Tongue (tissue), 2 donors: ENCODE measurements around the gene LRRC23. TPM values are rescaled to one million over a fixed set of nuclear protein-coding genes. Genes with fewer than 3 reads are reported as not detected.

Source experiments
- DNase-seq: peaks from one replicate; pipeline ENCODE4 v3.0.0-alpha.2; 2015
- total RNA-seq: library from RNA; depleted of rRNA; stranded (reverse); fragments of >200 nt; gene quantifications from one replicate; pipeline ENCODE4 v1.2.3, GENCODE V29; 2014

Gene LRRC23
- total RNA-seq, 1 donor from 2014 or later = 5.9 TPM

DNA sequence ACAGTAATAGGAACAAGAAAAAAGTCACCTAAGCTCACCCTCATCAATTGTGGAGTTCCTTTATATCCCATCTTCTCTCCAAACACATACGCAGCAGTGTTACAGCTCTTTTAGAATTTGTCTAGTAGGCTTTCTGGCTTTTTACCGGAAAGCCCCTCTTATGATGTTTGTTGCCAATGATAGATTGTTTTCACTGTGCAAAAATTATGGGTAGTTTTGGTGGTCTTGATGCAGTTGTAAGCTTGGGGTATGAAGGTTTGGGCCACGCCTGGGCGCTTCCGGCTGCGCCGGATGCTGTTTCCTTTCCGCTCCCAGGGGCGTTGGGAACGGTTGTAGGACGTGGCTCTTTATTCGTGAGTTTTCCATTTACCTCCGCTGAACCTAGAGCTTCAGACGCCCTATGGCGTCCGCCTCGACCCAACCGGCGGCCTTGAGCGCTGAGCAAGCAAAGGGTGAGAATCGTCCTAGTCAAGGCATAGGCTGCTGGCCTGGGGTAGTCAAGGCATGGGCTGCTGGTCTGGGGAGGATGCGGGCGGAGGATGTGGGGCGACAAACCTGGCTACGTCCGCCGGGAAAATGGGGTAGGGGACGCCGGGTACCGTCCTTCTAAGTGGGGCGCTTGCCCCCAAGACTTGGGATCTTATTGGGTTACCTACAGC, 39.2 kb downstream of the LRRC23 start, which contains the start of the genes C12orf57 and RNU7-1:
TSS of gene C12orf57 (plus strand) at position 301 of the 659 bp plus-strand sequence. CDS start at position 401, 100 bp downstream.
TSS of gene RNU7-1 (plus strand) at position 95 of the 659 bp plus-strand sequence.
- peak; percentile 95 for DNase-seq

DNA sequence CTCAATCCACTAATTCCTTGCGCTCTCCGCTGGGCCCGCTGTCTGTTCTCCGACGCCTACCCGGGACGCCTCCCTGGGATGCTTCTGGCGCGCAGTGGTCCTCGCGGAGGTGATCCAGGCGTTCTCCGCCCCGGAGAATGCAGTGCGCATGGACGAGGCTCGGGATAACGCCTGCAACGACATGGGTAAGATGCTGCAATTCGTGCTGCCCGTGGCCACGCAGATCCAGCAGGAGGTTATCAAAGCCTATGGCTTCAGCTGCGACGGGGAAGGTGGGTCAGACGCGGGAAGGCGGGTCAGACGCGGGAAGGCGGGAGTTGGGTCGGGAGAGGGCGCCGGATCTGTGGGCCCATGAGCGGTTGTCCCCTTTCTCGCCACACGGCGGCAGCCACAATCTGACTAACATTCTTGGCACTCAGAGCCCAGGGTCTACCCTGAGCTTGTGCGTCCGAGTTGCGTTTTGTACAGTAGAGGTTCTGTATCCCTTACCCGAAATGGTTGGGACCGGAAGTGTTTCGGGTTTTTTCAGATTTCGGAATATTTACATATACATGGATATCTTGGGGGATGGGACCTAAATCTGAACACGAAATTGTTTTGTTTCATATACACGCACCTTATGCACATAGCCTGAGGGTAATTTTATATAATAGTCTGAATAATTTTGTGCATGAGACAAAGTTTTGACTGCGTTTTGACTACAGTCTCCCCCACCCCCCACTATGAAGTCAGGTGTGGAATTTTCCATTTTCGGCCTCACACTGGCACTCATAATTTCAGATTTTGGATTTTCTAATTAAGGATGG, 40.0 kb downstream of the LRRC23 start:
- DNase-seq = peak; percentile 98

DNA sequence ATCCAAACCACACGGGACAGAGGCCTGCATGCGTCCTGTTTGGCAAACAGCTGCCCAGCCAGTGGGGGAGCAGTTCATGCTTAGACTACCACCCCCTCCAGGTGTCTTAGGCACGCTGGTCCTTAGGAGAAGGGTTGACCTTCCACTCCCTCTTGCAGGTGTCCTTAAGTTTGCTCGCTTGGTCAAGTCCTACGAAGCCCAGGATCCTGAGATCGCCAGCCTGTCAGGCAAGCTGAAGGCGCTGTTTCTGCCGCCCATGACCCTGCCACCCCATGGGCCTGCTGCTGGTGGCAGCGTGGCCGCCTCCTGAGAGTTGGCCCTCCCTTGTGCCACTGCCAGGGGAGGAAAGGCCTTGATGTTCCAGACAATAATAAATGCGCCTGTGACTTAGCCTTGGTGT, 41.0 kb downstream of the LRRC23 start:
- DNase-seq = no peak

DNA sequence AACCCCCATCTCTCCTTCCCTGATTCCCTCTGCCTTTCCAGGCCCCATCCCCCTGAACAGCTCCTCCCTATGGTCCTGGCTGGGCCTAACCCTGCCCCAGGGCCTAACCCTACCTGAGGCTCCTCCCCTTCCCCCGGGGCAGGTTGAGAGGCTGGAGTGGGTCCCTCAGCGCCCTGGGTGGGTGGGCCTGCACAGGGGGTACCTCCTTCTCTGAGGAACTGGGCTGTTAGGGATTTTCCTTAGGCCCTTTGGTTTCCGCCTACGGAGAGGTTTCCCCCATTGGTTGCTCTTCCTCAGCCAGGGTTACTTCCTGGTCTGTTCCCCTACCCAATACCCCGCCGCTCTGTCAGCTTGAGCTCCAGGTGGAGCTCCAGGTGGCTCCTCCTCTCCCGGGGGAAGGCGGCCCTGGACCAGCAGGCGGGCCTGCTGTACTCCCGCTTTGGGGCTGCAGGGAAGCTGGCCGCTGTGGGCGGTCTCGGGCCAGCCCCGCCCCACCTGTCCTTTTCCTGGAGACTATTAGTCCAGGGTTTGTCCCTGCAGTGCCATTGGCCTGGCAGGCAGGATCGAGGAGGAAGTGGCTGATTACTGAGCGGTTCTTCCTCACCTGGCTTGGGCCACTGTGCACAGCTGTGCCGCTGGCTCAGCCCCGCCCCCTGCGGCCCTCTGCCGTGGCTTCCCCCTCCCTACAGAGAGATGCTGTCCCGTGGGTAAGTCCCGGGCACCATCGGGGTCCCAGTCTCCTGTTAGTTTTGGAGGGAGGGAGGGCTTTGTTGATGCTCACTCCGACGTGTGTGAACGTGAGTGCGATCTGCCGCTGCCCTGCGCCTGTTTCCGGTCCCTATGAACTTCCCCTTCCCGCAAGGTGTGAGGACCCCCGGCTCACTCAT, 41.7 kb downstream of the LRRC23 start:
- DNase-seq = peak; percentile 78

DNA sequence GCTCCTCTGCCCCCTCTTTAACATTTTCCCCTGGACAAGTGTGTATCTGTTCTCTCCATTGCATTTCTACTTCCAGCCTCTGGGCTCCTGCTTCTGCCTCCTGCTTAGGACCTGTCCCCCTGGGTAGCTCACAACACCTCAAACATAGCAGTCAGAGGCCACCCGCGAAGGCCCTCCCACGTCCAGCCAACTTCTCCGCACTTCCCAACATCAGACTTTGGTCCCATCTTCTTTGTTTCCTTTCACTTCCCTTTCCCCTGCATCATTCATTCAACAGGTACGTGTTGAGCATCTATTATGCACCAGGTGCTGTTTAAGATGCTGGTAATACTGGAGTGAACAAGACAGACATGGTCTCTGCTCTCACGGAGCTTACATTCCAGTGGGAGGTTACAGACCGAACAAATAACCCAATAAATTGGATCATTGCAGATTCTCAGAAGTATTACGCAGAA, 42.3 kb downstream of the LRRC23 start:
- DNase-seq = no peak

DNA sequence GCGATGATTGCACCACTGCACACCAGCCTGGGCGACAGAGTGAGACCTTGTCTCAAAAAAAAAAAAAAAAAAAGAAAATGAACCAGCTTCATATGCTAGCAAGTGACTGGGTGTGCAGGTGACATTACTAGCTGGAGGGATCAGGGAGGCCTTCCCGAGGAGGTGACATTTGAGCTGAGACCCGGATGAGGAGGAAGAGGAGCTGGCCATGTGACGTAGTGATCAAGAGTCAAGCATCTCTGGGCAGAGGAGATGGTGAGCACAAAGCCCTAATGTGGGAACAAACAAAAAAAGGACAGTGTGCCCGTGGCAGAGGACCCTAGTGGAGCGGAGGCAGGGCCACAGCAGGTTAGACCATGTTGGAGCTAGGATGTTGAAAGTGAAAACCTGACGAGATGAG, 43.0 kb downstream of the LRRC23 start:
- DNase-seq = no peak

DNA sequence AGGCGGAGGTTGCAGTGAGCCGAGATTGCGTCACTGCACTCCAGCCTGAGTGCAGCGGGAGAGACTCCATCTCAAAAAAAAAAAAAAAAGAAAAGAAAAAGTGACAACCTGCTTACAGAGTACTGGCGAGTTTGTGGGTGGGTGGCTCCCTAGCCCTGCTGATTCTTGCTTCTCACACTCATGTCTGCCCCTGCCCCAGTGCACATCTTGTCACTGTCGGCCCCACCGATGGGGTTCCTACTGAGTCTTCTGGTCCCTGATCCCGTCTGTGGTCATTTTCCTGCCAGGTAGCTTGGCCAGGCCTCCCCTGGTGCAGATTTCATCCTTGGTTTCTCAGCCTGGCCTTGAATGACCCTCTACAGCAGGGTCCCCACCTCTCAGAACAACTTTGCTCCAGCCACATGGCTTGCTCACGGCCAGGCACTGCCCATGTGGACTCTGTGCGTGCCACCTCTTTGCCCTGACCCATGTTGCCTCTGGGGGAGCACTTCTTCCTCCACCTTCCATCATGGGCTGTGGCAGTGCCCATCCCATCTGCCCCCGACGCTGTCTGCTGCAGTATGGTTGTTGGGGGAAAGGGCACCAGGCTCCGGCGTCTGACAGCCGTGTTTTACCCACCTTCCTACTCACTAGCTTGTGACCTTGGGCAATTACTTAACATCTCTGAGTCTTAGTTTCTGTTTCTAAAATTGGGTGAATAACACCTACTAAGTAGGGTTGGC, 44.4 kb downstream of the LRRC23 start:
- no peak for DNase-seq

DNA sequence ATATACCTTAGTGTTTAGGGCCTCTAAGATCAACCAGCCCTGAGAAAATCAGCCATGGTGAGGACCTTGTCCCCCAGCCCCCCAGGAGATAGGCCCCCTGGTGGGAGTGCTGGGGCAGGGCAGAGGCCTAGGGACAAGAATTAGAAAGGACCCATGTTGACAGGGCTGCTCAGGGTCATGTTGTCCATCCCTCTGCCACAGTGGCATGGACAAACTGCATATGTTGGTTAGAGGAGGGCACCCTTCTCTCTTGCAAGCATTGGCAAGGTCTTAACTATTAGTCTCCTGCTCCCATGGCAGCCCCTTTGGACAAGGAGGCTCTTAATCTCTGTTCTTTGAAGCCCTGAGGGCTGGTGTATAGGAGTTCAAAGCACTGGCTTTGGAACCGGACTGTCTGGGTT, 45.8 kb downstream of the LRRC23 start:
- DNase-seq = no peak

DNA sequence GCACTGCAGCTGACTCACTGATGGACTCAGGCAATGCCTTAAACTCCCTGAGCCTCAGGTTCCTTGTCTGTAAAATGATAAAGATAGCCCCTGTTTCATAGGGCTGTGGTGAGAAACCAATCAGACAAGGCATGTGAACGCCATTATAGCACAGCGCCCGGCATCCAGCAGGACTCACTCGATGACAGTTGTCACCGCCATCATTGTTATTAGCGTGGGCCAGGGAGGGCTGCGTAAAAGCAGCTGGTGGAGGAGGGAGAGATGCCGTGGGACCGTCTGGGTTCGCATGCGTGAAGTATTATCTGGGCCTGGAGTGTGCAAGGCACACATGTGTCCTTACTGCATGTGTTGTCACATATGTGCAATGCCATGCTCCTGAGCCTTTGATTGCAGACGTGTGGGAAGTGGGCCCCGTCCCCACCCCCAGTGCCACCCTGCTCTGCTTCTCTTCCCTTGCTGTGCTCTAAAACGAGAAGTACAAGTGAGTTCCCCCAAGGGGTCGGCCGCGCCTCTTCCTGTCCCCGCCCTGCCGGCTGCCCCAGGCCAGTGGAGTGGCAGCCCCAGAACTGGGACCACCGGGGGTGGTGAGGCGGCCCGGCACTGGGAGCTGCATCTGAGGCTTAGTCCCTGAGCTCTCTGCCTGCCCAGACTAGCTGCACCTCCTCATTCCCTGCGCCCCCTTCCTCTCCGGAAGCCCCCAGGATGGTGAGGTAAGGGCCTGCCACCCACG, 46.4 kb downstream of the LRRC23 start, which contains the start of gene PTPN6:
TSS of gene PTPN6 (plus strand) at position 546 of the 730 bp plus-strand sequence. CDS start at position 703, 157 bp downstream.
- DNase-seq = no peak

DNA sequence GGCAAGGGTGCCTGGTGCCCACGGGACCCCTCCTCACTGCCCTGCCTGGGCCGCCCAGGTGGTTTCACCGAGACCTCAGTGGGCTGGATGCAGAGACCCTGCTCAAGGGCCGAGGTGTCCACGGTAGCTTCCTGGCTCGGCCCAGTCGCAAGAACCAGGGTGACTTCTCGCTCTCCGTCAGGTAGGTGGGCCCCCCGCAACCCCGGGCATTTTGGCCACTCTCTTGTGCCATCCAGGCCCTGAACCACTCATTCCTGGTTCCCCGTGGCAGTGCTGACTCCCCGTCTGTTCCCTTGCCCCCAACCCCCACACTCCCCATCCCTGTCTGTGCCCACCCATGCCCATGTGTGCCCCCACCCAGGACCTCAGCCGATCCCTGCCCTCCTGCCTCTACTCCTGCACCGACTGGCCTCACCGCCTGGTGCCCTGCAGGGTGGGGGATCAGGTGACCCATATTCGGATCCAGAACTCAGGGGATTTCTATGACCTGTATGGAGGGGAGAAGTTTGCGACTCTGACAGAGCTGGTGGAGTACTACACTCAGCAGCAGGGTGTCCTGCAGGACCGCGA, 47.0 kb downstream of the LRRC23 start:
- DNase-seq = no peak

DNA sequence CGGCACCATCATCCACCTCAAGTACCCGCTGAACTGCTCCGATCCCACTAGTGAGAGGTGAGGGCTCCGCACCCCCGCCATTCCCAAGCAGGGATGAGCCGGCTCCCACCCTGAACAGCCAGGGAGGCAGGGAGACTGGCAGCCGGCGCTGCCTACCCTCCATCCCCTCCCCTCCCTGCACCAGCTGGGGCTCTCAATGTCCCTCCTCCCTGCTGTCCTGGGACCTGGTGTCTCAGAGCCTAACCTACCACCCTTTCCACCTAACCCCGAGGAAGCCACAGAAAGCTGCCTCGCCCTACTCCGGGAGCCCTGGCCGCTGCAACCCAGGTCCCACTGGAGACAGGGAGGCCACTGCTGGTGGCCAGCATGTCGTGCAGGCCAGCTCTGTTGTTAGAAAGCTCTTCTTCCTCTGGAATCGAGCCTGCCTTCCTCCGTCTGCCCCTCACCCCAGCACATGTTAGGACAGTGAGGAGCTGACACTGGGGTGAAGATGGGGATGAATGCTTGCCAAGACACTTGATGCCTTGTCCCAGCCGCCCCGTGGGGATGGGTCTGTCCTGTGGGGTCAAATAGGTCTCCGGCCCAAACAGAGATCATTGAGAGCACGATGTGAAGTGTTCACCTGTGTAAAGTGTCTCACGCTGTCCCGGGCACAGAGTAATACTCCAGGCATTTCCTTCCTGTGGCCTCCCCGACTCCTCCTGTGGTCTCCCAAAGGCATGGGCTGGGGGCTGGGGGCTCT, 47.7 kb downstream of the LRRC23 start:
- no peak for DNase-seq

DNA sequence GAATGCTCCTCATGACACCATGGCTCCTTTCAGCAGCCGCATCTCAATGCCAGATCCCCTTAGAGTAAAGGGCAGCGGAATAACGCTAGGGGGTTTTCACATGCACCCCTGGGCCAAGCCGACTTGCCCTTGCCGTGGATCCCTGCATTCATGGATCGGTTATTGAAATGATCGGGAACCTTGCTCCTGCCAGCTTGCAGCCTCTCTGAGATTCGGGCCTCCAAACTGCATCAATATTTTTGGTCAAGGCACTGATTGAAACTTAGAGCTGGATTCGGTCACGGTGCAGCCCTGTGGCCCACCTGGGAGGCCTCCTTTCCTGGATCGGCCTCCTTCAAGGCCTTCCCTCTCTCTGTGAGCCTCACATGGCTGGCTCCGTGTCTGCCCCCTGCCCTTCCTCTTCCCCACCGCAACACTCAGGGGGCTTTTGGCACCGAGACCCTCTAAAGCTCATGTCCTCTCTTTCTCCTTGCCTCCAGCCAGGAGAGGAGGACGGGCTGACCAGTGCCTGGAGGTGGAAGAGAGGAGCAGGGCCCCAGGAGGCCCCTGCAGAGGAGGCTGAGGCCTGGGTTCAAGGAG, 48.3 kb downstream of the LRRC23 start:
- DNase-seq = no peak

DNA sequence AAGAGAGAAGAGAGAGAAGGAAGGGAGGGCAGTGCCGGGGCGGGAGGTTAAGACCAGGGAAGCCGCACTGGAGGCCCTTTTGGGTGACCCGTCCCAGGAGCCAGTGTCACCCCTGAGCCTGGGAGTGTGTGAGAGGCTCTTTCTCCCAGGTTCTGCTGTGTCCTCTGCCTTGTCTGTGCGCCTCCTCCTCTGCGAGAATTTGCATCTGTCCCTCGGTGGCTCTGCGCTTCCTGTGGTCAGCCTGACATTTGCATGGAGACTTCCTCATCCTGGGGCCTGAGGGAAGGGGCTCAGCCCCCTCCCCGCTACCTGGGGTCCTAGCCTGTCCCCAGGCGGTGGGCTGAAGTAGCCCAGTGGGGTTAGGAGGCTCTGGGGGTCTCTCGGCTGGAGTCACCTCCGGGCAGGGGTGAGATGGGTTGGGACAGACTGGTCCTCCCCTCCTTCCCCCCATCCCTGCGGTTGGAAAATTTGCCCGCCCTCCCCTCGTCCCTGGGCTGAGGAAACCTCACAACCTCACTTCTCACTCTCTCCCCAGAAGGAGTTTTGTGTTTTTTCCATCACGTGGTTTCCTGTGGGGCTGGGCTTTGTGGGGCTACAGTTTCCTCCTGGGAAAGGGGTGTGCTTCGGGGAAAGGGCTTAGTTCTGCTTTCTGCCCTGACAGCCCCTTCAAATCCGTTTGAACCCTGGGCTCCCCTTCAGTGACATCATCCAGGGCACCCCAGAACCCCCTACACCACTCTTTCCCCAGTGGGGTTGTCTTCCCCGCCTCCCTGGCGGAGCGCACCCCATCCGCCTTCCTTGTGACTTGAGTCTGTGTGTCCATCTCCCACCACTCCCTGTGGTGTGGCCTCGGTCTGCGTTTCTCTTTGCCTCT, 49.1 kb downstream of the LRRC23 start:
- DNase-seq = peak; percentile 83

DNA sequence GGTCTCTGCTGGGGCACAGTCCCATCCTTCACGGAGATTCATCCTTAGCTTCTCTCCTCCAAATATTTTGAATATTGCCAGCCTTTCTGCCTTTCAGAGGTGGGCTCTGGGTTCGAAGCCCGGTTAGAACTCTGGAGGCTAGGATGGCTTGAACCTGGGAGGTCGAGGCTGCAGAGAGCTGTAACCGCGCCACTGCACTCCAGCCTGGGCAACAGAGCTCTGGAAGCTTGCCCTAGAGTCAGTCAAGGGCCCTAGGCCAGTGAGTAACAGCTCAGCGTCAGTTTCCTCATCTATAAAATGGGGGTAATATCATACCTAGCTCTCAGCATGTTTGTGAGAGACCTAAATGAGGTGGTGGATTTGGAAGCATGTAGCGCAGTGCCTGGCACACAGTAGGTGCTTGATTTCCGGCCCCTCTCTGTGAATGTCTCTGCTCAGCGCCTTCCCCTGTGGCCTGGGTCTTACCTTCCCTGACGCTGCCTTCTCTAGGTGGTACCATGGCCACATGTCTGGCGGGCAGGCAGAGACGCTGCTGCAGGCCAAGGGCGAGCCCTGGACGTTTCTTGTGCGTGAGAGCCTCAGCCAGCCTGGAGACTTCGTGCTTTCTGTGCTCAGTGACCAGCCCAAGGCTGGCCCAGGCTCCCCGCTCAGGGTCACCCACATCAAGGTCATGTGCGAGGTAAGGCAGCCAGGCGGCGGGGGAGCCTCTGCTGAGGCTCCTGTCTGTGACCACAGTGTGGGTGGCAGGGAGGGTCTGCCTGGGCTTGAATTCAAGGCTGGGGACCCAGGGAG, 49.9 kb downstream of the LRRC23 start:
- DNase-seq = no peak

DNA sequence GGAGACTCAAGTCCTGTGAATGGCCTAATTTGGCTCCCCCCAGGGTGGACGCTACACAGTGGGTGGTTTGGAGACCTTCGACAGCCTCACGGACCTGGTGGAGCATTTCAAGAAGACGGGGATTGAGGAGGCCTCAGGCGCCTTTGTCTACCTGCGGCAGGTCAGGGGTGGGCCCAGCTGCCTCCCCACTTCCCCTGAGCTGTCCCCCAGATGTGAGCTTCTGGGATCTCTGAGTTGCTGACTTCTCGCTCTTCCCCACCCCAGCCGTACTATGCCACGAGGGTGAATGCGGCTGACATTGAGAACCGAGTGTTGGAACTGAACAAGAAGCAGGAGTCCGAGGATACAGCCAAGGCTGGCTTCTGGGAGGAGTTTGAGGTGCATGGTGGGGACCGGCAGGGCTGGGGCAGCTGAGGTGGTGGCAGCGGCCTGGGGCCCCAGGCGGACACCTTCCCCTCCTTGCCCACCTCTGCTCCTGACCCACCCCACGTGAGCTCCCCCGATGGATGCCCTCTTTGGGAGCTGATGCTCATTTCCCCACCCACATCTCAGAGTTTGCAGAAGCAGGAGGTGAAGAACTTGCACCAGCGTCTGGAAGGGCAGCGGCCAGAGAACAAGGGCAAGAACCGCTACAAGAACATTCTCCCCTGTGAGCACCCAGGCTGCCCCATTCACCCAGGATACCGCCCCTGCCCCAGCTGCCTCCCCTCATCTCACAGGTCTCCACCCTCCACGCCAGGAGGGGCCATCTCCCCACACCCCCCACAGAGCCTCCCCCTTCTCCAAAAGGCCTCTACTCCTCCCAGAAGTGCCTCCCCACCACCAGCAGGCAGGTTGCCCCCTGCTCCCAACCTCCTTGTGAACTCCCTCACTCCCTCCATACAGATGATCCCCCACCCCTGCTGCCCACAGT, 50.7 kb downstream of the LRRC23 start:
- DNase-seq = no peak

DNA sequence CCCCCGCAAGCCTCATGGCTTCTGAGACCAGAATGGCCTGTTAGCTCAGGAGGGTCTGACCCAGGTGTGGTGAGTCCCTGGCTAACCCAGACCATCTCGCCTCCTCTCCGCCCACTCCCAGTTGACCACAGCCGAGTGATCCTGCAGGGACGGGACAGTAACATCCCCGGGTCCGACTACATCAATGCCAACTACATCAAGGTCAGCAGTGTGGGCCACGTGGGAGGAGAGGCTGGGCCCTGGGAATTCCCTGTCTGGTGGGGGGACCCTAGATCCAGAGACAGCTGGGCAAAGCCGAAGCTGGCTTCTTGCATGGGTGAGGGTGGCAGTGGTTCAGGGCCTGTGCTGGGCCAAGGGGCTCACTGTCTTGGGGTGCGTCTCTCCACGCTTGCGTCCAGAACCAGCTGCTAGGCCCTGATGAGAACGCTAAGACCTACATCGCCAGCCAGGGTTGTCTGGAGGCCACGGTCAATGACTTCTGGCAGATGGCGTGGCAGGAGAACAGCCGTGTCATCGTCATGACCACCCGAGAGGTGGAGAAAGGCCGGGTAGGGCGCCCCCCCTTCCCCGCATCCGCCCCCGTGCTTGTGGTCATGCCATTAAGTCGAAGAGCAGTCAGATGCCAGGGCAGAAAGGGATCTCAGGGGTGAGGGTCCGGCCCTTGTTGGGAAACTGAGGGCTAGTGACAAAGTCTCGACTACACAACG, 51.6 kb downstream of the LRRC23 start:
- no peak for DNase-seq
